Measurements from ENCODE around the gene MED8. TPM values are rescaled to one million over a fixed set of nuclear protein-coding genes. Genes with fewer than 3 reads are reported as not detected.

Gene MED8
- total and polyA plus RNA-seq, 2 donors (not counting 1 experiment from before 2014, with no cell fraction given) = 49.7 to 69.2 TPM

DNA sequence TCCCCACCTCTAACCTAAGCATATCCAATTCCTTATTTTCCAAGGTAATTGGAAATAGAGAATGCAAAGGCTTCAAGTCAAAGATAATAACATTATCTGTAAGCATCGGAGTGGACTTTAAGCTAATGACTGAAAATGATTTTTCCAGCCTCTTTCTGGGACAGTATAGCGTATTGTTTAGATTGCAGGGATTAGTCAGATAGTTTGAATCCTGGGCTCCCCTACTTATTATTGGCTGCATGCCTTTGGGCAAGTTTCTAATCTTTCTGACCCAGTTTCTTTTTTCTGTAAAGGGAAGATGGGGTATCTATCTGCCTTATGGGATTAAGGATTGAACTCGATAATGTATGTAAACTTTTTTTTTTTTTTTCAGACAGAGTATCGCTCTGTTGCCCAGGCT is 32.3 kb downstream of the MED8 start:
- H3K9ac ChIP-seq (ENCODE audit: insufficient read depth, low read length) = no peak overlapping the region
- no peaks in the 10 kb centered on the region for H4K20me1 ChIP-seq (ENCODE audit: control insufficient read depth, extremely low read depth, insufficient read depth, low read length)
- no peak for TF ChIP-seq EZH2 (IDR thresholded peaks at IDR 0.05; ENCODE audit: low read length, missing control alignments)
- no peak for TF ChIP-seq CTCF (conservative IDR thresholded peaks at IDR 0.05 in 1 of 2, IDR thresholded peaks at IDR 0.05 in 1 of 2; ENCODE audit: low read depth in 1 of 2, low read length in 2 of 2)
- H3K4me1 ChIP-seq (ENCODE audit: control insufficient read depth, extremely low read depth, insufficient read depth, low read length) = peaks cover 15% of the 10 kb centered on the region
- H3K27ac ChIP-seq (ENCODE audit: insufficient read depth, low read length) = no peak overlapping the region
- H3K4me2 ChIP-seq (ENCODE audit: extremely low read depth, insufficient read depth, low read length) = no peak overlapping the region
- DNase-seq (ENCODE audit: low read depth in 2 of 2) = no peak
- H3K4me3 ChIP-seq (replicated peaks in 1 of 4; ENCODE audit: control extremely low read depth in 1 of 4, insufficient read depth in 1 of 4, low read depth in 3 of 4, low read length in 4 of 4) = no peak overlapping the region
- no peaks in the 10 kb centered on the region for H3K27me3 ChIP-seq (ENCODE audit: control insufficient read depth, insufficient read depth, low read length)
- H3K36me3 ChIP-seq (ENCODE audit: control insufficient read depth, insufficient read depth, low read length) = peaks cover 15% of the 10 kb centered on the region
- no peaks in the 10 kb centered on the region for H3K9me3 ChIP-seq (ENCODE audit: control insufficient read depth, insufficient read depth, low read depth, low read length)
- peaks cover 34% of the 10 kb centered on the region for H3K79me2 ChIP-seq (ENCODE audit: control insufficient read depth, insufficient read depth, low read length)
- H2AFZ ChIP-seq (ENCODE audit: low read length) = no peak overlapping the region

GRCh38 chr1:43354936-43355335 is 34.7 kb downstream of the MED8 start:
- Histone ChIP-seq H3K27ac (ENCODE audit: insufficient read depth, low read length) (no peak overlapping the region), H3K4me1 (ENCODE audit: control insufficient read depth, extremely low read depth, insufficient read depth, low read length) (peaks cover 9% of the 10 kb centered on the region), H3K9ac (ENCODE audit: insufficient read depth, low read length) (no peak overlapping the region), H3K4me3 (replicated peaks in 1 of 4; ENCODE audit: control extremely low read depth in 1 of 4, insufficient read depth in 1 of 4, low read depth in 3 of 4, low read length in 4 of 4) (no peak overlapping the region), H3K4me2 (ENCODE audit: extremely low read depth, insufficient read depth, low read length) (no peak overlapping the region), H3K9me3 (ENCODE audit: control insufficient read depth, insufficient read depth, low read depth, low read length) (no peaks in the 10 kb centered on the region), H3K79me2 (ENCODE audit: control insufficient read depth, insufficient read depth, low read length) (peaks cover 11% of the 10 kb centered on the region), H3K36me3 (ENCODE audit: control insufficient read depth, insufficient read depth, low read length) (no peaks in the 10 kb centered on the region), H2AFZ (ENCODE audit: low read length) (no peak overlapping the region), H4K20me1 (ENCODE audit: control insufficient read depth, extremely low read depth, insufficient read depth, low read length) (no peaks in the 10 kb centered on the region), H3K27me3 (ENCODE audit: control insufficient read depth, insufficient read depth, low read length) (no peaks in the 10 kb centered on the region)
- TF ChIP-seq CTCF (conservative IDR thresholded peaks at IDR 0.05 in 1 of 2, IDR thresholded peaks at IDR 0.05 in 1 of 2; ENCODE audit: low read depth in 1 of 2, low read length in 2 of 2) (no peak), EZH2 (IDR thresholded peaks at IDR 0.05; ENCODE audit: low read length, missing control alignments) (no peak)
- peak in 1 of 2 donors; percentile 44 for DNase-seq (ENCODE audit: low read depth in 2 of 2)

DNA sequence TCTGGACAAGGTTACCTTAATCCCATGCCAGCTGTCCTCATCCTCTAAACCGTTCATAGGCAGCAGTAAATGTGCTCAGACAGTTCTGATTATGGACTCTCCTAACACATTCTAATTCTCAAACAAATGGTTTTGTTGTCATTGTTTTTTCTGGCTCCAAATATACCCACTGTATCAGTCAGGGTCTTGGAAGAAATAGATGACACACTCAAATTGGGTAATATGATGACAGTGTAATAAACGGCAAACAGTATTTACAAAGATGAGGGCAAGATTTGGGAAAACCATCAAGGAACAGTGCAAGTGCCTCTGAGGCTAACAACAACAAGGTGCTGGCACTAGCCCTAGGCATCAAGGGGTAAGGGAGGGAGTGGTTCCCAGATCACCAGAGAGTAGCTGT is 35.1 kb downstream of the MED8 start:
- Histone ChIP-seq H4K20me1 (ENCODE audit: control insufficient read depth, extremely low read depth, insufficient read depth, low read length) (no peaks in the 10 kb centered on the region), H3K36me3 (ENCODE audit: control insufficient read depth, insufficient read depth, low read length) (no peaks in the 10 kb centered on the region)

More for the DNA sequence above, 35.1 kb downstream of the MED8 start:
- TF ChIP-seq EZH2 (IDR thresholded peaks at IDR 0.05; ENCODE audit: low read length, missing control alignments) (no peak), CTCF (conservative IDR thresholded peaks at IDR 0.05 in 1 of 2, IDR thresholded peaks at IDR 0.05 in 1 of 2; ENCODE audit: low read depth in 1 of 2, low read length in 2 of 2) (no peak)
- Histone ChIP-seq H3K9me3 (ENCODE audit: control insufficient read depth, insufficient read depth, low read depth, low read length) (no peaks in the 10 kb centered on the region), H3K27ac (ENCODE audit: insufficient read depth, low read length) (no peak overlapping the region), H3K4me2 (ENCODE audit: extremely low read depth, insufficient read depth, low read length) (no peak overlapping the region), H3K4me1 (ENCODE audit: control insufficient read depth, extremely low read depth, insufficient read depth, low read length) (peaks cover 7% of the 10 kb centered on the region), H3K27me3 (ENCODE audit: control insufficient read depth, insufficient read depth, low read length) (no peaks in the 10 kb centered on the region), H3K4me3 (replicated peaks in 1 of 4; ENCODE audit: control extremely low read depth in 1 of 4, insufficient read depth in 1 of 4, low read depth in 3 of 4, low read length in 4 of 4) (no peak overlapping the region), H3K79me2 (ENCODE audit: control insufficient read depth, insufficient read depth, low read length) (peaks cover 7% of the 10 kb centered on the region), H3K9ac (ENCODE audit: insufficient read depth, low read length) (no peak overlapping the region), H2AFZ (ENCODE audit: low read length) (no peak overlapping the region)
- DNase-seq (ENCODE audit: low read depth in 2 of 2) = no peak
